K562 (cell line): ENCODE measurements around the gene KLHL41. TPM values are rescaled to one million over a fixed set of nuclear protein-coding genes. Genes with fewer than 3 reads are reported as not detected.

Experiments used
- ATAC-seq: fragments of 200-7000 bp; cut with Tn5 transposase; 3 replicates; pipeline ENCODE4 v1.9.1; 2020; ENCODE audit warnings: moderate library complexity
- BruUV-seq: library from RNA; stranded (reverse); fragments of 400-500 nt; replicated peaks from 2 replicates; lab custom pipeline; 2021; lab: Mats Ljungman, UMichigan
- CTCF ChIA-PET: fragments of 300-600 bp; formaldehyde crosslinking; extraction: SDS; loops from one replicate; lab custom pipeline; 2021; ENCODE audit warnings: low intra/inter-chr PET ratio; lab: Yijun Ruan, JAX
- POLR2A ChIA-PET: fragments of 300-600, 350-650 bp; sonication (Branson Sonifier 250); formaldehyde crosslinking; extraction: SDS; loops from one replicate; lab custom pipeline; 2021; ENCODE audit warnings: antibody characterized with exemption, inconsistent platforms; lab: Yijun Ruan, JAX
- DNase-seq, 4 experiments: peaks; one replicate each; pipeline versions ENCODE4 v3.0.0 to v3.0.0-alpha.2; 2011 to 2018; ENCODE audit warnings: low spot score in 3 of 4, mixed read lengths in 3 of 4; ENCODE audit errors: extremely low read depth in 1 of 4
- FAIRE-seq: peaks from 2 replicates; lab custom pipeline; 2011; peaks lifted over from hg19 to GRCh38; lab: Jason Lieb, UNC
- H2AFZ ChIP-seq: 2 replicates; pipeline ENCODE4 v1.6.0; 2011; ENCODE audit warnings: low read depth, low read length, control low read depth, inconsistent platforms
- H3K27ac ChIP-seq: fragments of 200-600 bp; 3 replicates; pipeline ENCODE4 v1.8.0; 2011; ENCODE audit warnings: low read depth, mild to moderate bottlenecking, control low read depth, inconsistent platforms, low read length, moderate library complexity, mixed read lengths; ENCODE audit errors: extremely low read depth
- H3K27me3 ChIP-seq, 2 experiments: fragments of 300-600 bp in 1 of 2; 2 replicates in 1 of 2; 3 replicates in 1 of 2; pipeline versions ENCODE4 v1.6.0 to v1.8.0; 2011; ENCODE audit warnings: inconsistent platforms in 2 of 2, low read length in 2 of 2, mild to moderate bottlenecking in 1 of 2, mixed read lengths in 1 of 2, moderate library complexity in 1 of 2; ENCODE audit not compliant: control insufficient read depth in 2 of 2, insufficient read depth in 2 of 2
- H3K36me3 ChIP-seq: fragments of 300-600 bp; 3 replicates; pipeline ENCODE4 v1.8.0; 2011; ENCODE audit warnings: mild to moderate bottlenecking, low read length, inconsistent platforms; ENCODE audit not compliant: control insufficient read depth, insufficient read depth
- H3K4me1 ChIP-seq, 2 experiments: fragments of 200-600 bp in 1 of 2; replicated peaks in 1 of 2; 2 replicates in 1 of 2; 3 replicates in 1 of 2; pipeline versions ENCODE4 v1.5.1 to v1.8.0; 2011; ENCODE audit warnings: inconsistent platforms in 2 of 2, low read length in 2 of 2, mild to moderate bottlenecking in 1 of 2, mixed read lengths in 1 of 2, moderate library complexity in 1 of 2; ENCODE audit not compliant: control insufficient read depth in 2 of 2, insufficient read depth in 2 of 2
- H3K4me2 ChIP-seq: 2 replicates; pipeline ENCODE4 v1.6.1; 2011; ENCODE audit warnings: low read length, control low read depth, inconsistent platforms, mixed read lengths; ENCODE audit not compliant: insufficient read depth
- H3K4me3 ChIP-seq: fragments of 200-600 bp; sonication (generic), shearing (Covaris generic); 2 replicates; pipeline ENCODE4 v1.5.1; 2016; ENCODE audit warnings: control low read depth, inconsistent platforms
- H3K79me2 ChIP-seq: fragments of 200-600 bp; 3 replicates; pipeline ENCODE4 v1.8.0; 2011; ENCODE audit warnings: low read length, inconsistent platforms; ENCODE audit not compliant: control insufficient read depth, insufficient read depth
- H3K9ac ChIP-seq, 2 experiments: 2 replicates each; pipeline versions ENCODE4 v1.6.0 to v1.6.1; 2011; ENCODE audit warnings: low read depth in 2 of 2, low read length in 2 of 2, control low read depth in 1 of 2, inconsistent platforms in 1 of 2, mild to moderate bottlenecking in 1 of 2, mixed read lengths in 1 of 2; ENCODE audit not compliant: insufficient read depth in 1 of 2
- H3K9me1 ChIP-seq: one replicate; pipeline ENCODE4 v1.6.0; 2011; ENCODE audit warnings: inconsistent platforms, mild to moderate bottlenecking, low read length, moderate library complexity; ENCODE audit not compliant: control insufficient read depth, insufficient read depth
- H3K9me3 ChIP-seq: replicated peaks from 2 replicates; pipeline ENCODE4 v1.5.1; 2011; ENCODE audit warnings: low read depth, low read length, inconsistent platforms; ENCODE audit not compliant: control insufficient read depth, insufficient read depth
- H4K20me1 ChIP-seq: replicated peaks from 2 replicates; pipeline ENCODE4 v1.6.1; 2011; ENCODE audit warnings: low read length, inconsistent platforms, mixed read lengths; ENCODE audit not compliant: control insufficient read depth, insufficient read depth
- CC2D1A ChIP-seq: fragments of 450-650 bp; IDR thresholded peaks from 2 replicates; pipeline ENCODE4 v1.6.1; 2017; ENCODE audit warnings: mild to moderate bottlenecking
- DNMT1 ChIP-seq: fragments of 450-650 bp; IDR thresholded peaks from 2 replicates; pipeline ENCODE4 v1.6.1; 2016; ENCODE audit warnings: antibody characterized with exemption, mild to moderate bottlenecking
- POLR2AphosphoS2 ChIP-seq: IDR thresholded peaks from 2 replicates; pipeline ENCODE4 v1.6.1; 2012; ENCODE audit warnings: low read length, improper control_type of control experiment
- SOX6 ChIP-seq: fragments of 450-650 bp; IDR thresholded peaks from 2 replicates; pipeline ENCODE4 v1.6.1; 2014; ENCODE audit warnings: mild to moderate bottlenecking
- SREBF2 ChIP-seq: sonication (generic); formaldehyde crosslinking; IDR thresholded peaks from 2 replicates; pipeline ENCODE4 v1.4.0; 2020; ENCODE audit warnings: mild to moderate bottlenecking, missing genetic modification reagents
- ZFX ChIP-seq: sonication (generic); formaldehyde crosslinking; IDR thresholded peaks from 2 replicates; pipeline ENCODE4 v1.8.0; 2022; ENCODE audit warnings: mild to moderate bottlenecking, missing genetic modification reagents, moderate library complexity
- WGBS: fragments of 100-300 bp; shearing (Covaris generic); methylation state at CpG from one replicate; pipeline ENCODE4 v1.1.6; 2016; ENCODE audit warnings: low coverage, mixed read lengths; ENCODE audit not compliant: insufficient coverage; ENCODE audit errors: missing lambda C conversion rate; 5-methylcytosine and 5-hydroxymethylcytosine counted together
- in situ Hi-C: fragments of 300-500 bp; cut with MboI; formaldehyde crosslinking; loops from 4 replicates; pipeline ENCODE4 v1.15.0; 2018; ENCODE audit warnings: inconsistent platforms, mixed read lengths
- intact Hi-C: fragments of 100-400 bp; cut with micrococcal nuclease; formaldehyde crosslinking; loops from 2 replicates; pipeline ENCODE4 v1.14.2; 2022
- polyA plus RNA-seq, 8 experiments: library from polyadenylated mRNA; depleted of rRNA in 4 of 8; stranded (reverse) in 5 of 8; unstranded in 3 of 8; fragments of >200 nt; fragmentation: Nextera tagmentation in 2 of 8; fragmentation: Illumina TruSeq in 1 of 8; extraction: Ambion mirVana in 2 of 8; extraction: Trizol in 1 of 8; gene quantifications; 2 replicates each; pipeline versions ENCODE4 v1.2.1 to v1.2.3, GENCODE V29; 2011 to 2014; ENCODE audit warnings: inconsistent platforms in 1 of 8, missing spikeins in 1 of 8
- total RNA-seq, 7 experiments: library from RNA; depleted of rRNA in 6 of 7; stranded (reverse); fragments of >200 nt in 6 of 7; fragmentation: Illumina TruSeq in 2 of 7; extraction: Trizol in 2 of 7; gene quantifications; 2 replicates each; pipeline versions ENCODE4 v1.2.1 to v1.2.3, GENCODE V29; 2011 to 2021; ENCODE audit warnings: low replicate concordance in 1 of 7
- TF ChIP-seq, protein P1 (sequence below): fragments of 450-650 bp; IDR thresholded peaks from 2 replicates; pipeline ENCODE4 v1.6.1; 2016; ENCODE audit warnings: mild to moderate bottlenecking
- TF ChIP-seq, protein P2 (sequence below): fragments of 450-650 bp; formaldehyde crosslinking; IDR thresholded peaks from 2 replicates; pipeline ENCODE4 v1.4.0; 2022; ENCODE audit warnings: missing genetic modification characterization
- TF ChIP-seq, protein P3 (sequence below), 2 experiments: fragments of 450-650 bp in 1 of 2; sonication (generic) in 1 of 2; formaldehyde crosslinking; conservative IDR thresholded peaks; 2 replicates each; pipeline versions ENCODE4 v1.4.0 to v1.8.1; 2020 to 2022; ENCODE audit warnings: mild to moderate bottlenecking in 1 of 2, missing genetic modification reagents in 1 of 2

Gene KLHL41
- total and polyA plus RNA-seq, 9 of the 15 experiments (the other 6 are each of a cell fraction or from before 2014, with no cell fraction given) = 0.05 to 1.5 (median 0.09) TPM

DNA sequence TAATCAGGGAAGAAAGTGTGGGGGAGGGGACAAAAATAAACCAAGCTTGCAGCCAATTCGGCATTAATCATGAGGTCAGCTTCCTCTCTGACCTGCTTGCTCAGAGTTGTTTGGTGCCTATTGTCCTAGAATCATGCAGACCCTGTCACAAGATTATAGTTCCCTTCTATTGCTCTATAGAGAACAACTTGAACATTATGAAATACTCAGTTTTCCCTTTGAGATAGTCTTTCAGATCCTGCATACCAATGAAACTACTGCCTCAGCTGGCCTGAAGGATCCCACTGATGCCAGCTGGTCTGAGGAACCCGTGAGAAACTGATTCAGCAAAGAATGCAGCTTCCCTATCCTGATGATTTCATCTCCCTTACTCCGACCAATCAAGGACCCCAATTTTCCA, 31.2 kb upstream of the KLHL41 start:
- H3K27ac ChIP-seq = no peak overlapping the region
- no peaks in the 10 kb centered on the region for H3K36me3 ChIP-seq
- no peaks in the 10 kb centered on the region for H4K20me1 ChIP-seq
- ATAC-seq = no peak
- in situ Hi-C loops (no loop called here), intact Hi-C loops (no loop called here)
- ChIA-PET CTCF (no interaction called here), POLR2A (interaction anchor here (0.8 to 2.0 kb wide), 4 partner anchors 9 to 17 kb away, joined by 4 to 5 read pairs (median 4); no protein-coding TSS in a partner anchor)
- TF ChIP-seq POLR2AphosphoS2 = no peak
- 0 out of 2 replicates have a peak, but pooled peaks have one; percentile 6 for TF ChIP-seq ZFX (CRISPR knock-in tag)
- peak overlapping the region; percentile 98 for H2AFZ ChIP-seq
- 0 out of 3 replicates have a peak, but pooled peaks cover 2% of the 10 kb centered on the region for H3K79me2 ChIP-seq
- 65% methylated on average over 3 of the region's 3 CpGs for WGBS
- H3K4me1 ChIP-seq = peaks cover 6 to 10% of the 10 kb centered on the region in 2 experiments; a peak in 4 of 5 replicates
- no peak overlapping the region; a peak in 1 of 4 replicates for H3K9ac ChIP-seq
- no peak for DNase-seq
- no peaks in the 10 kb centered on the region for H3K9me3 ChIP-seq
- no peak for FAIRE-seq
- no peaks in the 10 kb centered on the region for H3K9me1 ChIP-seq
- no peaks in the 10 kb centered on the region for H3K27me3 ChIP-seq
- H3K4me3 ChIP-seq = no peak overlapping the region
- no TSS peak for BruUV-seq
- H3K4me2 ChIP-seq = no peak overlapping the region; the same call in 1 of the 2 replicates

DNA sequence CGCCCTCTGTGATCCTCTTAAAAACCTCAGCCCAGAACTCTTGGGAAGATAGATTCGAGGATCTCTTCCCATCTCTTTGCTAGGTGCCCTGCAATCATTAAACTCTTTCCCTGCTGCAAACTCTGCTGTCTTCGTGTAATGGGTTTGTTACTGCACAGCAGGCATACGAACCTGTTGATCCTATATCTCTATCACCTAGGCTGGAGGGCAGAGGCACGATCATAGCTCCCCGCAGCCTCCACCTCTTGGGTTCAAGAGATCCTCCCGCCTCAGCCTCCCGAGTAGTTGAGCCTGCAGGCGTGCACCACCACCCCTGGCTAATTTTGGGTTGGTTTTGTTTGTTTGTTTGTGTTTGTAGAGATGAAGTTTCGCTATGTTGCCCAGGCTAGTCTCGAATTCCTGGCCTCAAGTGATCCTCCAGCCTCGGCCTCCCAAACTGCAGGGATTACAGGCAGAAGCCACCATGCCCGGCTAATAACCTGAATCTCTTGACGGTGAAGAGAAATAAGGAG, 30.7 kb upstream of the KLHL41 start:
- 50% methylated on average over 14 of the region's 14 CpGs for WGBS
- CTCF ChIA-PET = no interaction called here
- FAIRE-seq = no peak
- in situ Hi-C loops (no loop called here), intact Hi-C loops (no loop called here)
- Histone ChIP-seq H3K27ac (peak overlapping the region; percentile 48), H3K4me1 (peaks cover 6 to 10% of the 10 kb centered on the region in 2 experiments; a peak in 4 of 5 replicates), H3K27me3 (no peaks in the 10 kb centered on the region), H2AFZ (peak overlapping the region; percentile 98), H3K79me2 (0 out of 3 replicates have a peak, but pooled peaks cover 2% of the 10 kb centered on the region), H3K9me1 (no peaks in the 10 kb centered on the region), H3K4me3 (peak overlapping the region; percentile 57), H3K4me2 (peak overlapping the region; percentile 94), H3K9ac (peak overlapping the region; percentile 75 to 98), H3K36me3 (peaks cover 3% of the 10 kb centered on the region; the same call in 1 of the 3 replicates), H3K9me3 (no peaks in the 10 kb centered on the region), H4K20me1 (no peaks in the 10 kb centered on the region)
- no TSS peak for BruUV-seq
- ATAC-seq = no peak
- POLR2A ChIA-PET = interaction anchor here (0.6 to 2.0 kb wide), 11 partner anchors 9 to 316 kb away, joined by 3 to 6 read pairs (median 4); partner anchors contain the start of gene KLHL41
- DNase-seq = no peak
- TF ChIP-seq, protein P1, sequence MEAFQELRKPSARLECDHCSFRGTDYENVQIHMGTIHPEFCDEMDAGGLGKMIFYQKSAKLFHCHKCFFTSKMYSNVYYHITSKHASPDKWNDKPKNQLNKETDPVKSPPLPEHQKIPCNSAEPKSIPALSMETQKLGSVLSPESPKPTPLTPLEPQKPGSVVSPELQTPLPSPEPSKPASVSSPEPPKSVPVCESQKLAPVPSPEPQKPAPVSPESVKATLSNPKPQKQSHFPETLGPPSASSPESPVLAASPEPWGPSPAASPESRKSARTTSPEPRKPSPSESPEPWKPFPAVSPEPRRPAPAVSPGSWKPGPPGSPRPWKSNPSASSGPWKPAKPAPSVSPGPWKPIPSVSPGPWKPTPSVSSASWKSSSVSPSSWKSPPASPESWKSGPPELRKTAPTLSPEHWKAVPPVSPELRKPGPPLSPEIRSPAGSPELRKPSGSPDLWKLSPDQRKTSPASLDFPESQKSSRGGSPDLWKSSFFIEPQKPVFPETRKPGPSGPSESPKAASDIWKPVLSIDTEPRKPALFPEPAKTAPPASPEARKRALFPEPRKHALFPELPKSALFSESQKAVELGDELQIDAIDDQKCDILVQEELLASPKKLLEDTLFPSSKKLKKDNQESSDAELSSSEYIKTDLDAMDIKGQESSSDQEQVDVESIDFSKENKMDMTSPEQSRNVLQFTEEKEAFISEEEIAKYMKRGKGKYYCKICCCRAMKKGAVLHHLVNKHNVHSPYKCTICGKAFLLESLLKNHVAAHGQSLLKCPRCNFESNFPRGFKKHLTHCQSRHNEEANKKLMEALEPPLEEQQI = 0 out of 2 replicates have a peak, but pooled peaks have one; percentile 15
- TF ChIP-seq SOX6 = no peak
- TF ChIP-seq, protein P2, sequence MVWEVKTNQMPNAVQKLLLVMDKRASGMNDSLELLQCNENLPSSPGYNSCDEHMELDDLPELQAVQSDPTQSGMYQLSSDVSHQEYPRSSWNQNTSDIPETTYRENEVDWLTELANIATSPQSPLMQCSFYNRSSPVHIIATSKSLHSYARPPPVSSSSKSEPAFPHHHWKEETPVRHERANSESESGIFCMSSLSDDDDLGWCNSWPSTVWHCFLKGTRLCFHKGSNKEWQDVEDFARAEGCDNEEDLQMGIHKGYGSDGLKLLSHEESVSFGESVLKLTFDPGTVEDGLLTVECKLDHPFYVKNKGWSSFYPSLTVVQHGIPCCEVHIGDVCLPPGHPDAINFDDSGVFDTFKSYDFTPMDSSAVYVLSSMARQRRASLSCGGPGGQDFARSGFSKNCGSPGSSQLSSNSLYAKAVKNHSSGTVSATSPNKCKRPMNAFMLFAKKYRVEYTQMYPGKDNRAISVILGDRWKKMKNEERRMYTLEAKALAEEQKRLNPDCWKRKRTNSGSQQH (CRISPR knock-in tag) = no peak
- TF ChIP-seq, protein P3, sequence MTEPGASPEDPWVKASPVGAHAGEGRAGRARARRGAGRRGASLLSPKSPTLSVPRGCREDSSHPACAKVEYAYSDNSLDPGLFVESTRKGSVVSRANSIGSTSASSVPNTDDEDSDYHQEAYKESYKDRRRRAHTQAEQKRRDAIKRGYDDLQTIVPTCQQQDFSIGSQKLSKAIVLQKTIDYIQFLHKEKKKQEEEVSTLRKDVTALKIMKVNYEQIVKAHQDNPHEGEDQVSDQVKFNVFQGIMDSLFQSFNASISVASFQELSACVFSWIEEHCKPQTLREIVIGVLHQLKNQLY (CRISPR knock-in tag; conservative IDR thresholded peaks at IDR 0.05) = 0 out of 4 replicates have a peak, but pooled peaks of 1 of the 2 experiments have one; percentile 23
- 0 out of 2 replicates have a peak, but pooled peaks have one; percentile 46 for TF ChIP-seq SREBF2
- TF ChIP-seq CC2D1A = peak; percentile 68; the same call in 1 of the 2 replicates
- peak; percentile 13; the same call in 1 of the 2 replicates for TF ChIP-seq DNMT1
